ENCODE measurements around the gene HS6ST1. TPM values are rescaled to one million over a fixed set of nuclear protein-coding genes. Genes with fewer than 3 reads are reported as not detected.

Gene HS6ST1
- 100 to 1,000 TPM; 143 to 203 TPM for total RNA-seq
- polyA plus RNA-seq (ENCODE audit: insufficient read depth, low read depth, low replicate concordance) = 58.7 TPM
- long read RNA-seq, donor 1, transcript HS6ST1-201 (2 exons, 3,932 nt) = major isoform, 27 of 27 reads
- long read RNA-seq, donor 1, partial matches to known transcripts = 0 of 27 reads
- long read RNA-seq, donor 1, other reads (novel, unspliced or antisense) = 0 of 27 reads
- long read RNA-seq, donor 2, transcript HS6ST1-201 (2 exons, 3,932 nt) = major isoform, 16 of 16 reads
- long read RNA-seq, donor 2, partial matches to known transcripts = 0 of 16 reads
- long read RNA-seq, donor 2, other reads (novel, unspliced or antisense) = 0 of 16 reads

DNA sequence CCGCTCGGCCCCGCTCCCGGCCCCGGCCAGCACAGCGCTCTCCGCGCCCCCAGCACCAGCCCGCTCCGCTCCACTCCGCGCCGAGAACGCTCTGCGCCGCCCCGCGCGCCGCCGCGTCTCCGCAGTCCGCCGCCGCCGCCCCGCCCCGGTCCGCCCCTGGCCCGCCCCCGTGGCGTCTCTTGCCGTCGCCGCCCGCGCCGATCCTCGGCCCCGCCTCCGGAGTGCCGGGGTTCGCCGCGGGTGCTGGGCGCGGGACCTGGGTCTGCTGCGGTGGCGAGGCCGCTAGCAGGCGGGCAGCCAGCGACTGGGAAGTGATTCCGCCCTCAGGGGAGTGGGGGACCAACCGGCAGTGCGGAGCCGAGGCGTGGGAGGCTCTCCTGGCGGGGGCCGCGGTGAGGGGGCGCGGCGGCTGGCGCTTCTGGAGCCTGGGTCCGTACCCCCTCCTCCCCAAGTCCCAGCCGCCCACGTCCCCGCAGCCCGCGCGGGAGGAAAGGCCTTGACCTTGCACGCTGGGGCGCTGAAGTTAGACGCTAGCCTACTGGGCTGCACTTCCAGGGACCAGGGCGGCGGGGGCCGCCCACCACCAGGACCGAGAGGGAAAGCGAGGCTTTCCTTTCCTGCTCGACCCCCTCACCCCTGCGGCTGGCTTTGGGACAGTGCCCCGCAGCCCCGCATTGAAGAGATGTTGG is at the start of gene HS6ST1:
Gene HS6ST1, minus strand, starts transcription at position 93 of the 689 bp plus-strand sequence. CDS start 305 bp downstream, outside the sequence.
- peaks cover 41% of the 10 kb centered on the region for H3K4me1 ChIP-seq
- no peaks in the 10 kb centered on the region for H3K27me3 ChIP-seq
- H3K4me3 ChIP-seq = peak within 1 kb of the TSS; percentile 70 to 89
- peak within 1 kb of the TSS; percentile 55 to 81 for H3K27ac ChIP-seq
- WGBS, 2 donors = 0 to 2% methylated on average over 3 to 10 of the region's 84 CpGs
- intact Hi-C loops (cut with DNase I; ENCODE audit: low total_unique reads) = no loop called here
- TF ChIP-seq POLR2A (IDR thresholded peaks at IDR 0.05) (no peak), CTCF (IDR thresholded peaks at IDR 0.05) (no peak)
- H3K36me3 ChIP-seq (ENCODE audit: low read depth, missing control alignments) = no peaks in the 10 kb centered on the region
- DNase-seq = peak; percentile 92
- no peaks in the 10 kb centered on the region for H3K9me3 ChIP-seq

DNA sequence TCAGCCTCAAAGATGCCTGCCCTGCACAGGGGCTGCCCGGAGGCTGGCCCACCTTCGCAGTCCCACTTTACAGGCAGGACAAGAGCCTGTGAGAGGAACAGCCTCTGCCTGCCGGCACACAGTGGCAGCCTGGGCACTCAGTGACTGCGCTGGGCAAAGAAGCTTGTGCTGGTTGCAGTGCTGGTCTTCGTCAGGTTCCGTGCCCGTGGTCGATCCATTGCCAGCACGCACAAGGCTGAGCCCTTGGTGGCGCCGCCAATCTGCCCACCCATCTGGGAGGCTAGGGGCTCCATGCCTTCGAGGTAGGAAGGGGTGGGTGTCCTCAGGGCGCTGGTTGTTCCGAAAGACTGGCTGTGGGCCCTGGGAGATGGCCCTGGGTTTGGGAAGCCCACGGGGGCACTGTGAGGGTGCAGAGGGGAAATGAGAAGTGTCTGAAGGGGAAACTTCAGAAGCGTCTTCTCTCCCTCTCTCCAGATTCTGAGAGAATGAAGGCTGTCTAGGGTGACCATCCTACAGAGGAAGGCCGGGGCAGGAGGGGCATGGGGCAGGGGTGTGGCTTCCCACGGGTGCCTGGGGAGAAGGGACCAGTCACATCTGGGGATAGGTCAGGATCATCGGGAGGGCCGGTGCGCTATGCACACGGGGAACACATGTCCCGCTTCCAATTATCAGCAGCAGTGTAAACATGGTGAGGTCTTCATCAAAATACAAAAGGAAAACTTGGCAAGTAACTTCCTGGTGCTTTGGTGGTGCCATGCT is 49.1 kb upstream of the HS6ST1 start:
- H3K36me3 ChIP-seq (ENCODE audit: low read depth, missing control alignments) = no peaks in the 10 kb centered on the region
- H3K4me1 ChIP-seq = peaks cover 29% of the 10 kb centered on the region

DNA sequence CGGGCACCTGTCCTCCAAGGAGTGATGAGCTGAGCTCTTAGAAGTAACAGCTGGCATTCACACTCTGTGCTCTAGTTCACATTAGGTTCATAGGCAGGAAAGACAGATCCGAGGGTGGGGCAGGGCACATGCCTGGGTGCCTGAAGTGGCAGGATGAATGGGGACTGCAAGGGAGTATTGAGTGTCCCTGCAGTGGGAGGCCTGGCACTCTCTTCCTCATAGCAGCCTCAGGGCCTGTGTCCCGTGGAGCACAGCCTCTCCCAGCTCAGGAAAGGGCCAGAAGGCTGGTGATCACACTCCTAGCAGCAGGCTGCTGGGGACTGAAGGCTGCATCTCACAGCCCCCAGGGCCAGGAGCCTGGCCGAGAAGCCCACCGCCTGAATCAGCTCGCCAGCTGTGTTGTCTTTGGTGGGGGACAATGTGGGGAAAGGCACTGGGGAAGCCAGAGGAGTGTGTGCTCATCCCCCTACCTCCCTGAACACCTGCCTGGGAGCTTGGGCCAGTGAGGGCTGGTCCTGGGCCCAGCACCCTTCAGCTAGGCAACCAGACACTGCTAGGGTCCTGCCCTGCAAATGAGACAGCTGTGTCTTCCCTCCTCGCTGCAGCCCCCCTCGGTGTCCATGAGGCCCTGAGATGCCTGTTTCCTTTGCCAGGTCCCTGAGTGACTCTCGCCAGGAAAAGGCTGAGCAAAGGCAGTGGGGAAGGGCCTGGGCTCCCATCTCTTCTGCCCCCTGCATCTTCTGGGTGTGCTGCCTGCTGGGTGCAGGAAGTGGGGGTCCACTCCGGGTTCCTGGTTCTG is 48.2 kb upstream of the HS6ST1 start:
- Histone ChIP-seq H3K27me3 (no peaks in the 10 kb centered on the region), H3K4me3 (no peak overlapping the region), H3K4me1 (peaks cover 38% of the 10 kb centered on the region), H3K27ac (no peak overlapping the region), H3K36me3 (ENCODE audit: low read depth, missing control alignments) (no peaks in the 10 kb centered on the region), H3K9me3 (no peaks in the 10 kb centered on the region)
- intact Hi-C loops (cut with DNase I; ENCODE audit: low total_unique reads) = no loop called here
- no peak for DNase-seq
- TF ChIP-seq POLR2A (IDR thresholded peaks at IDR 0.05) (no peak), CTCF (IDR thresholded peaks at IDR 0.05) (no peak)
- 63 to 81% methylated on average over 7 to 8 of the region's 10 CpGs for WGBS, 2 donors

More for the DNA sequence above, 49.1 kb upstream of the HS6ST1 start:
- TF ChIP-seq POLR2A (IDR thresholded peaks at IDR 0.05) = no peak
- no peak for TF ChIP-seq CTCF (IDR thresholded peaks at IDR 0.05)
- Histone ChIP-seq H3K27me3 (no peaks in the 10 kb centered on the region), H3K9me3 (no peaks in the 10 kb centered on the region), H3K27ac (no peak overlapping the region), H3K4me3 (no peak overlapping the region)
- intact Hi-C loops (cut with DNase I; ENCODE audit: low total_unique reads) = no loop called here
- WGBS, 2 donors = 86 to 94% methylated on average over 20 to 23 of the region's 23 CpGs
- DNase-seq = no peak

GRCh38 chr2:128365217-128365905 is 46.7 kb upstream of the HS6ST1 start:
- Histone ChIP-seq H3K27me3 (no peaks in the 10 kb centered on the region), H3K36me3 (ENCODE audit: low read depth, missing control alignments) (no peaks in the 10 kb centered on the region), H3K27ac (no peak overlapping the region), H3K9me3 (no peaks in the 10 kb centered on the region), H3K4me1 (peaks cover 36% of the 10 kb centered on the region), H3K4me3 (no peak overlapping the region)
- TF ChIP-seq CTCF (IDR thresholded peaks at IDR 0.05) = no peak
- TF ChIP-seq POLR2A (IDR thresholded peaks at IDR 0.05) = no peak
- no peak for DNase-seq
- intact Hi-C loops (cut with DNase I; ENCODE audit: low total_unique reads) = no loop called here
- WGBS, 2 donors = 83 to 91% methylated on average over 11 to 12 of the region's 12 CpGs

All from testis (tissue), 5 donors.